ENCODE results near the gene SLC16A12. TPM values are rescaled to one million over a fixed set of nuclear protein-coding genes. Genes with fewer than 3 reads are reported as not detected.

SLC16A12 gene
- total and polyA plus RNA-seq, 2 of the 4 experiments (the other 2 are of a cell fraction) = 1.4 to 1.6 TPM

GRCh38 chr10:89549510-89549909 lies 14.1 kb upstream of the SLC16A12 start:
- Histone ChIP-seq H3K36me3 (ENCODE audit: control insufficient read depth, insufficient read depth, low read length) (no peaks in the 10 kb centered on the region), H2AFZ (replicated peaks; ENCODE audit: low read length, poor library complexity) (no peak overlapping the region), H2BK15ac (ENCODE audit: low read depth, low read length) (no peak overlapping the region), H3K4me3 (ENCODE audit: insufficient read depth, low read depth, low read length) (no peak overlapping the region), H3K56ac (ENCODE audit: extremely low read depth, insufficient read depth, low read length) (no peak overlapping the region), H3K14ac (replicated peaks; ENCODE audit: low read depth, low read length) (no peak overlapping the region), H3K4ac (ENCODE audit: low read depth, low read length) (no peak overlapping the region), H4K8ac (ENCODE audit: low read depth in 2 of 2, low read length in 2 of 2) (no peak overlapping the region), H3K9me1 (ENCODE audit: insufficient read depth, low read length) (peaks cover 5% of the 10 kb centered on the region), H2BK120ac (ENCODE audit: low read depth, low read length) (no peak overlapping the region), H2BK5ac (ENCODE audit: low read depth, low read length, poor library complexity, severe bottlenecking) (no peak overlapping the region), H4K5ac (ENCODE audit: low read depth, low read length) (no peak overlapping the region), H3K9me3 (ENCODE audit: control insufficient read depth, insufficient read depth, low read length) (no peaks in the 10 kb centered on the region), H2AK5ac (ENCODE audit: low read depth, low read length) (no peak overlapping the region), H3K27me3 (ENCODE audit: control insufficient read depth, insufficient read depth, low read length) (no peaks in the 10 kb centered on the region), H4K20me1 (ENCODE audit: insufficient read depth, low read length) (no peaks in the 10 kb centered on the region), H3K4me2 (ENCODE audit: low read depth, low read length) (no peak overlapping the region), H2BK20ac (ENCODE audit: low read depth, low read length) (no peak overlapping the region), H3K18ac (ENCODE audit: low read depth, low read length) (no peak overlapping the region), H3K23ac (ENCODE audit: low read depth, low read length) (no peak overlapping the region), H4K91ac (ENCODE audit: insufficient read depth, low read depth, low read length) (no peak overlapping the region), H3K4me1 (ENCODE audit: control insufficient read depth, insufficient read depth, low read length) (peaks cover 1% of the 10 kb centered on the region; the same call in 1 of the 2 replicates), H3K27ac (ENCODE audit: insufficient read depth, low read length) (no peak overlapping the region), H3K79me1 (ENCODE audit: low read depth in 1 of 2, low read length in 2 of 2) (no peaks in the 10 kb centered on the region), H3K9ac (ENCODE audit: low read depth, low read length) (no peak overlapping the region), H2AK9ac (replicated peaks; ENCODE audit: low read depth, low read length, poor library complexity) (no peak overlapping the region)
- in situ Hi-C loops (cut with MboI; ENCODE audit: low sequenced_read_pairs) (no loop called here), dilution Hi-C loops (cut with HindIII; ENCODE audit: low sequenced_read_pairs, unreplicated experiment) (no loop called here), intact Hi-C loops (cut with micrococcal nuclease) (no loop called here)
- no TSS peak for BruUV-seq (replicated peaks)
- DNase-seq (no peak), ATAC-seq (ENCODE audit: low read depth) (no peak)
- no CpG with 5 or more reads among the region's 1 CpG for WGBS, 2 experiments (ENCODE audit: extremely low coverage in 2 of 2, insufficient read length in 1 of 2)
- POLR2A ChIA-PET (ENCODE audit: unreplicated experiment) = no interaction called here
- TF ChIP-seq CEBPB (IDR thresholded peaks at IDR 0.05; ENCODE audit: low read depth, low read length) = no peak
- TF ChIP-seq USF2 (IDR thresholded peaks at IDR 0.05; ENCODE audit: low read depth, low read length) = no peak
- TF ChIP-seq MAFK (IDR thresholded peaks at IDR 0.05; ENCODE audit: low read depth, low read length) = no peak
- TF ChIP-seq CTCF (conservative IDR thresholded peaks at IDR 0.05; ENCODE audit: low read depth, low read length) = no peak
- TF ChIP-seq CHD1 (IDR thresholded peaks at IDR 0.05; ENCODE audit: low read depth, low read length) = no peak
- TF ChIP-seq ELK1 (IDR thresholded peaks at IDR 0.05; ENCODE audit: borderline replicate concordance, low read depth, low read length) = no peak
- TF ChIP-seq MAZ (IDR thresholded peaks at IDR 0.05; ENCODE audit: borderline replicate concordance, low read depth, low read length) = no peak
- TF ChIP-seq SMC3 (IDR thresholded peaks at IDR 0.05; ENCODE audit: low read depth, low read length) = no peak
- no peak for TF ChIP-seq FOS (IDR thresholded peaks at IDR 0.05; ENCODE audit: low read depth, low read length)
- TF ChIP-seq RCOR1 (IDR thresholded peaks at IDR 0.05; ENCODE audit: insufficient replicate concordance, low read length) = no peak
- TF ChIP-seq BHLHE40 (IDR thresholded peaks at IDR 0.05; ENCODE audit: low read depth, low read length) = no peak
- no peak for TF ChIP-seq RFX5 (IDR thresholded peaks at IDR 0.05; ENCODE audit: low read depth, low read length)
- no peak for TF ChIP-seq POLR2A (IDR thresholded peaks at IDR 0.05; ENCODE audit: low read depth, low read length)
- CTCF ChIA-PET = interaction anchor here (1.4 to 2.1 kb wide), 2 partner anchors 9 to 83 kb away, joined by 5 read pairs; no protein-coding TSS in a partner anchor

Measured in IMR-90 (cell line).